GM03348 (cell line): Measurements from ENCODE around the gene IL17A.

Experiments
- DNase-seq: peaks from one replicate; pipeline ENCODE4 v3.0.0; 2012; ENCODE audit warnings: low spot score

The IL17A gene

GRCh38 chr6:52186075-52186474 is at the start of gene IL17A:
Gene IL17A, plus strand, starts transcription at chr6:52186375. Its CDS starts 57 bp downstream, at chr6:52186432.
- no peak for DNase-seq

GRCh38 chr6:52136934-52137467 is 49.2 kb upstream of the IL17A start:
- DNase-seq, result no peak

- DNase-seq, result no peak
Observed at GRCh38 chr6:52138284-52138683, 47.9 kb upstream of the IL17A start.

DNA sequence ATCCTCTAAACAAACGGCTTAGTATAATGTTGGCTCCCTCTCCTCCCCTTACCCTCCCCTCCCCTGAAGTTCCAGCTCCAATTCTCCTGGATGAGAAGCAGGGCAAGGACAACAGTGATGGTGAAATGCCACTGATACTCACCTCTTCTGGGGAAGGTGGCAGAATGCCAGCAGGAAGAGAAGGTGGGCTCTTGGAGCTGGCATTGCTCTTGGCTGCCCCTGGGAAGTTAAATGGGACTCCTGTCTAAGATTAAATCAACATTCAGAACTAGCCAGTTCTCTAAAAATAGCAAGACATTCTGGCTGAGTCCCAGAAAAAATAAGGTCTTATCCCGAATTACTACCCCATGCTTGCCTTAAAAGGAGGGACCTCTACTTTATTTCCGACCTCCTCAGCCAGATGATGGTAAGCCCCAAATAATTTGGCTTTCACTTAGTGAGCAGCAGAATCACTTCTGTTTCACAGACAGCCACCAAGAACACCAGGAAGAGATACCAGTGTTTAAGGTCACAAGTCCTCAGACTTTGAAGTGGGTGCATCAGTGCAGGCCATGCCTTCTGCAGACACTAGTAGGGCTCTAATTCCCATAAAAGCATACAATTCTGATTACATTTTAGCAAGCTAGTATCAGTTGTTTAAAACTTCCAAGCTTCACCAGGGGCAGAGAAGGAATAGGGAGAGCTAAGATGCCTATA is 46.0 kb upstream of the IL17A start:
- DNase-seq, result no peak

GRCh38 chr6:52141596-52141995 is 44.6 kb upstream of the IL17A start:
- no peak for DNase-seq

DNA sequence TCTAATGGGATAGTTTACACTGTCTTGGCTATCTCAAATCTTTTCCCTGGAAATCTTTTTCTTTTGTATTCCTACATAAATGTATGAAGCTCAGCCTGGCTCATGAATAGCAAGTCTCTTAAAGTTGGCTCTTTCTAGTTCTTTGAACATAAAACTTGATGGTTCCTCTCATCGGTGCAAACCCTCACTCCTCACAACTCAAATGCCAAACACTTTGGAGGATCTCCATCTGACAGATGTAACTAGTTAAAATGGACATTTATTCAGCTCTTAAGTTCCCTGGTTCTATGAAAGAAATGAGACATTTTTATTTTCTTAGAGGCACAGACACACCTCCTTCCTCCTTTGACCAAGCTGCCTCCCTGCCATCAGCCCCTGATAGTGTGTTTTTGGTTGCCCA is 43.6 kb upstream of the IL17A start:
- DNase-seq, result no peak

- no peak for DNase-seq
Observed at GRCh38 chr6:52143551-52143950, 42.6 kb upstream of the IL17A start.

- DNase-seq, result no peak
Observed at GRCh38 chr6:52144196-52145076, 41.7 kb upstream of the IL17A start.

GRCh38 chr6:52146851-52147445 is 39.2 kb upstream of the IL17A start:
- DNase-seq, result no peak

DNA sequence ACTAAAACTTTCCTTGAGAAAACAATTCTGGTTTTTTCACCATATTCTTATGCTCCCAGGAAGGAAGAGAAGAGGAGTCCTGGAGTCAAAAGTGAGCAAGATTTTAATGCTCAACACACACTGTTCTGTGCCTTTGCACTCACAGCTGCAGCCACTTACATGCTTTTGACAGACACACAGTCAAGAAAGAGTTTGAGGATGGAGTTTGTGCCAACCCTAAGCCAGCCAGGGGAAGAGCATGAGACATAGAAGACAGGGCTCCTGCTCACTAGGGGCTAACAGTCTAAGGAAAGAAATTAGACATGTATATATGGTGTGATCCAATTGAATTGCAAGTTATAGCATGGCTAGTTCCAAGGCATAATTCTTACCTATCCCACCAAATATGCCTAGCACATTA is 37.1 kb upstream of the IL17A start:
- no peak for DNase-seq

DNA sequence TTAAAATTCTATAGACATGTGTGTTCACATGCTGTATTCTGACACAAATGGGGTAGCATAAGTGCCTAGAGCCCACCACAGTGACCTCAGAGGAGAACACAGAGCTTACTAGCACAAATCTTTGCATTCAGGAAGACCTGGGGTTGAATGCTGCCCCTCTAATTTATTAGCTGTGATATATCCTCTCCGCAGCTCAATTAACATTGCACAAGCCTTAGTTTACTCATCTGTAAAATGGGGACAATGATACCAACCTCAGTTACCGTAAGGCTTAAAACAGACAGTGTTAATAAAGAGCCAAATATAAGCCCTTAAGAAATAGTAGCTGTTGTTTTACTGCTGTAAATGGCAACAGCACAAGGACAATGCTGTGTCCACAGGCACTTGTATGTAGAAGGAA is 36.2 kb upstream of the IL17A start:
- DNase-seq, result no peak

- DNase-seq, result no peak
Observed at GRCh38 chr6:52152070-52152423, 34.1 kb upstream of the IL17A start.

DNA sequence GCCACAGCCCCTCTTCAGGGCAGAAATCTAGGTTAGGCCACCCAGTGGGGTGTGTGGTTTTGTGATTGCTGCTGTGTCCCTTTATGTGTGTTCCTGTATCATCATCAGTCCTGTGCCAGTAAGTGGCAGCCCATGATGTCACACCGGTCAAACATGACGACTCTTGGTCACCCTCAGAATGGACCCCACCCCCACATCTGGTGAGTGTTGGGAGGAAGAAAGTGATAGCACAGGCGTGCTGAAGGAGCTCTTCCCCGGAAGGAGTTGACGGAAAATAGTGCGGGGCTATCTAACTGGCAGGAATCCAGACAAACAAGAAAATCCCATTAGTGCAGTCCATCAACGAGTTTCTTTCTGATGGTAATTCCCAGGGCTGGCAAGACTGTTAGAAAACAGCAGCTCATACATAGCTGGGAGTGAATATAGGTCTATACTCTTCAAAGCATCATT is 33.4 kb upstream of the IL17A start:
- DNase-seq, result no peak

DNA sequence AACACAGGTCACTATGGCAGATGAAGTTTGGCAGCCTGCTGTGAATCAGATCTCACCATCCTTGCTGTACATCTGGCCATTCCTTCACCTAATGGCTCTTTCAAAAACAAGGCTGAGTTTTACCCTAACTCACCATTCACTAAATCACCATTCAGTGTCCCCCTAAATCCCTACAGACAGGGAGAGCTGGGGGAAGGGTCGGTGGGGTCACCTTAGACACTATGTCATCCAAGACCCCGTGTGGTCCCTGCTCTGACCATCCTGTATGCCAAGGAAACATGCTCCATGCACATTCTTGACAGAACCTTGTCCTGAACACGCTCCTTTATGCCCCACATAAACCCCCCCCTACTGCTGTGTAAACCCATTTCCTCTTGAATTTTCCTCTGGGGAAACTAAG is 31.8 kb upstream of the IL17A start:
- no peak for DNase-seq

DNA sequence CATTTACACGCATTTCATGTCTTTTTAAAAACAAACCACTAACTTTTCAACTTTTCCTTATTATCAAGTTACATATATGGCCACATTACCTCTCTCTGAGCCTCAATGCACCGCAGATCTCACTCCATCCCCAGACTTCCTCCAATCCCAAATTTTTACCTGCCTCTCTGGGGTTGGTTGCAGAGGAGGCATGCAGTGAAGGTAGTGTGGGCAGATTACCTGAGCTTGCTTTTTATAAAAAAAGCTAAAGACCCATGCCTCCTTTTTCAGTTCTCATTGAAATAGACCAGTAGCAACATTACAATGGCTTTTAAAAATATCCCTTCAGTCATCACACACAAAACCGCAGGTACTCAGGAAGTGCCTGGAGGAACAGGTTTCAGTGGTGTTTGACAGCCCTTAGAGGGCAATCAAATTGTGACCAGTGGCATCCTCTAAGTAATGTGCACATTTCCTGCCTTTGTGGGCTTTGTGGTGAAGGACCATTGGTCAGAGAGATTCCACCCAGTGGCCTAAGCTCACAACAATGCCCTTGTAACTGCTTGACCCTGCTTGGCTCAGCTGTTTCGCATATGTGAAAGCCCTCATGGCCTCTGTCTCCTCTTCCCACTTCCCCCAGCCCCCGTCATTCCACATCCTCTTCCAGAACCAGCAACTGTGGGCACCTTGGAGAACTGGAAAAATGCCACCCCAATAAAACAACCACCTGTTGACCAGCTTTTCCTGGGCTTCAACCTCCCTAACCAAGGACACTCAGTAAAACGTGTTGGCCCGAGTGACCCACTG is 30.2 kb upstream of the IL17A start:
- DNase-seq, result no peak

DNA sequence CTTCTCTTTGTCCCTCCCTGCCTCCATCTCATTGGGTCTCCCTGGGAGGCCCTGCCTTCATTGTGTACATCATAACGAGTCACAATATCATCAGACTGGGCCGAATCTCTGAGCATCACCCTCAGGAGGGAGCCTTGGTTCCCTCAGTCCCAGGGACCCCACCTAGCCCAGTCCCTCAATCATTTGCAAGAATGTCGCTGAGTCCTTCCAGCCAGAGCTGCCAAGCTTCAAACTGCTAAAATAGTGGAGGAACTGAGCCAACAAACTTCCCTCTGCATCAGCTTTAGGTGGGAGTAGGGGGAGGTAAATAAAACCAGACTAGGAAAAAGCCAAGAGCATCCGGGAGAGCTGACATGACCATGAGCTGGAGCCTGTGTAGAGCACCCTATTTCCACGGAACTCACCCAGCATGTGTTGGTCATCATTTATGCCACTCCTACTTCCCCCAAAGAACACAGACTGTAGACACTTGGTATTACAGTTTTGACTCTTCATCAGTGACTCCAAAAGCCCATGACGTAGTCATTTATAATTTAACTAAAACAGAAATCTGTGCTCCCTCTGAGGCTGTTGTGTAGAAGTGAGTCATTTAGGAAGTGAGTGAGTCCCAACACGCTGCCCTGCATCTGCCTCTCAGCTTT is 28.8 kb upstream of the IL17A start:
- no peak for DNase-seq

- DNase-seq, result no peak
Observed at GRCh38 chr6:52160472-52161104, 25.6 kb upstream of the IL17A start.

DNA sequence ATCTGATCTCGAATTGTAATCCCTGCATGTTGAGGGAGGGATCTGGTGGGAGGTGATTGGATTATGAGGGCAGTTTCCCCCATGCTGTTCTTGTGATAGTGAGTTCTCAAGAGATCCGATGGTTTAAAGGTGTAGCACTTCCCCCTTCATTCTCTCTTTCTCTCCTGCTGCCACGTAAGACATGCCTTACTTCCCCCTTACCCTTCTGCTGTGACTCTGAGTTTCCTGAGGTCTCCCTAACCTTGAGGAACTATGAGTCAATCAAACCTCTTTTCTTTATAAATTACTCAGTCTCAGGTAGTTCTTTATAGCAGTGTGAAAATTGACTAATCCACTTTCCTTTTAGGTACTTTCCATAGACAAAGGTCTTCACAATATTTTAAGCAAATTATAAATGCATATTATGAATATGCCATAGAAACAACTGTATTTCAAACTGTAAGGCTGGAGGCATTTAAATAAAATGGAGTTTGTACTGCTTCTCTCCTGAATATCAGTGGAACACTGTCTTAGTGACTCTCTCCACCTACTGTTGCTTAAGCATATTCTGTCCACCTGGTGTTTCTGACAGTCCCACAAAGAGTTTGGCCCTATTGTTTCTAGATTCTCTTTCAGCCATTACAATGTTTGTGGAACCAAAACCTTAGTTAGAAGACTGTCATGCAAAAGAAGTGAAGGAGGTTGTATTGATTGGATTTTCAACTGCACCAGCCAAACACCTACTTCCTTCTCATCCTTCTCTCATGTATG is 24.3 kb upstream of the IL17A start:
- DNase-seq, result no peak

DNA sequence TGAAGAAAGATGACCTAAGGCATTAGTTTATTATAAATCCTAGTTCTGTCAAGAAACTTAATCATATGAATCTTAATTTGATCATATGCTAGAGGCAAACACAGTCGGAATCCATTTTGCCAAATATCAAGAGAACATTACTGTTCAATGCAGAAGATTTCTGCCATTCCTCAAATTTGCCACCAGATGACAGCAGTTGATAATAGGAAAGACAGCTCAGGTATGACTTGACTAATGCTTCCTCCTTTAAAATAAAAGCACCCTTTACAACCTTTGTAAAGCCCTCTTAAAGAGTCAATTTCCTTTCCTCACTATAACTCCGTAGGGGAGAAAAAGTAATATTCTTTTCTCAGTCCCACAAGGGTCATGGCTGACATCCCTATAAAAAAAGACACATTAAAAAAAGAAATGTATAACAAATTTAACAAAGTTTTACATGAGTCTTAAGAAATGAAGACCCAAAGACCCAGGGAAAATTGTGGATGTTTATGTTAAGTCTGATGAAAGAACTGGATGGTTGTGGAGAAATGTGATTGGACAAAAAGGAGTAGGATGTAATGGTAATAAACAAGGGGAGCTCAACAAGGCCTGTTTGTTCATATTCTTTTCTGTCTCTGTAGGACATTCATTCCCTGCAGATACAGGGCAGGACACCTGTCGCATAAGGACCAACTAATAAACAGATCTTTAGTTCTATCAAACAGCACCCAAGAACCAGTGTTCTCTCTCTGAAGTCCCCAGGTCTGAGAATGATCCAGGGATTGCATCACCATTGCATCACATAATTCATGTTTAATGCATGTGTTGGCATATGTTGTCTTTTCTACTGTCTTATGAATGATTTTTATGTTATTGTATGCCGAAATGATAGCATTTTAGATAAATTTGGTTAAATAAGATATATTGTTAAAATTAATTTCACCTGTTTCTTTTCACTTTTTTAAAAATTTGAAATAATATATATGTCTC is 23.0 kb upstream of the IL17A start:
- DNase-seq, result peak; percentile 19
